KMS-11 (cell line): Measurements from ENCODE around the gene ZAP70.

Experiments used
- H2AFZ ChIP-seq: fragments of 200-600 bp; sonication (generic); 2 replicates; pipeline ENCODE4 v1.6.1; 2016; ENCODE audit warnings: antibody characterized with exemption, mixed run types, low read depth
- H3K27ac ChIP-seq: fragments of 200-600 bp; sonication (generic); 2 replicates; pipeline ENCODE4 v1.6.1; 2016; ENCODE audit warnings: mild to moderate bottlenecking, mixed run types
- H3K27me3 ChIP-seq: fragments of 200-600 bp; sonication (generic); 2 replicates; pipeline ENCODE4 v1.6.1; 2017; ENCODE audit warnings: mild to moderate bottlenecking, low read depth, mixed run types, moderate library complexity; ENCODE audit not compliant: insufficient read depth
- H3K36me3 ChIP-seq: fragments of 200-600 bp; sonication (generic); 2 replicates; pipeline ENCODE4 v1.6.1; 2017; ENCODE audit warnings: mild to moderate bottlenecking, mixed run types; ENCODE audit not compliant: insufficient read depth
- H3K4me1 ChIP-seq: fragments of 200-600 bp; sonication (generic); 2 replicates; pipeline ENCODE4 v1.6.1; 2016; ENCODE audit warnings: mild to moderate bottlenecking, low read depth, mixed run types; ENCODE audit not compliant: poor library complexity, severe bottlenecking
- H3K4me2 ChIP-seq: fragments of 200-600 bp; sonication (generic); 2 replicates; pipeline ENCODE4 v1.7.0; 2016; ENCODE audit warnings: mild to moderate bottlenecking, mixed run types
- H3K4me3 ChIP-seq: fragments of 200-600 bp; sonication (generic); IDR thresholded peaks from 2 replicates; pipeline ENCODE4 v1.6.1; 2017; ENCODE audit warnings: low read depth, low read length, mixed read lengths; ENCODE audit not compliant: insufficient read depth
- H3K79me2 ChIP-seq: fragments of 200-600 bp; sonication (generic); 2 replicates; pipeline ENCODE4 v1.6.1; 2016; ENCODE audit warnings: low read depth, mixed run types; ENCODE audit not compliant: insufficient read depth
- H3K9ac ChIP-seq: fragments of 200-600 bp; sonication (generic); 2 replicates; pipeline ENCODE4 v1.6.1; 2016; ENCODE audit warnings: mild to moderate bottlenecking, mixed run types
- H4K20me1 ChIP-seq: fragments of 200-600 bp; sonication (generic); 2 replicates; pipeline ENCODE4 v1.6.1; 2016; ENCODE audit warnings: mild to moderate bottlenecking, mixed run types; ENCODE audit not compliant: insufficient read depth
- TF ChIP-seq, protein P1 (sequence below): fragments of 200-600 bp; sonication (generic); conservative IDR thresholded peaks from 2 replicates; pipeline ENCODE4 v1.6.1; 2017; ENCODE audit warnings: low read depth, mild to moderate bottlenecking, antibody characterized with exemption, low read length, moderate library complexity, mixed read lengths

Gene ZAP70

DNA sequence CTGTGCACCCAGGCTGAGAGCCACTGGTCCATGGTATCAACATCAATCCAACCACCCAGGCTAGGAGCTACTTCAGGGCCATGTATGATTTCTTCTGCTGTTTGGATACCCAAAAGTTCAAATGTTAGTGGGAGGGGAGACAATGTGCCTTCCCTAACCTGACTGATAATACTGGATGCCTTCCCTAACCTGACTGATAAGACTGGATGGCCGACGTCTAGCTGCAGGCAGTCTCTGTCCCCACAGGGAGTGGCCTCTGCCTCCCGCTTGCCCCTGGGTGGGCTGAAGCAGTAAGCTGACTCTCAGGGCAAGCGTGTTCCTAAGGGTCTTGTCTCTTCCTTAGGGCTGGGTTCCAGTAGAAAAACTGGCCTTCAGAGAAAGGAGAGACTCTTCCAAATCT, 65.8 kb downstream of the ZAP70 start:
- Histone ChIP-seq H3K27ac (no peak overlapping the region), H4K20me1 (no peaks in the 10 kb centered on the region), H3K4me3 (no peak overlapping the region), H3K27me3 (no peaks in the 10 kb centered on the region), H2AFZ (no peak overlapping the region), H3K36me3 (no peaks in the 10 kb centered on the region), H3K9ac (no peak overlapping the region), H3K79me2 (no peaks in the 10 kb centered on the region), H3K4me2 (no peak overlapping the region), H3K4me1 (no peaks in the 10 kb centered on the region)
- TF ChIP-seq, protein P1, sequence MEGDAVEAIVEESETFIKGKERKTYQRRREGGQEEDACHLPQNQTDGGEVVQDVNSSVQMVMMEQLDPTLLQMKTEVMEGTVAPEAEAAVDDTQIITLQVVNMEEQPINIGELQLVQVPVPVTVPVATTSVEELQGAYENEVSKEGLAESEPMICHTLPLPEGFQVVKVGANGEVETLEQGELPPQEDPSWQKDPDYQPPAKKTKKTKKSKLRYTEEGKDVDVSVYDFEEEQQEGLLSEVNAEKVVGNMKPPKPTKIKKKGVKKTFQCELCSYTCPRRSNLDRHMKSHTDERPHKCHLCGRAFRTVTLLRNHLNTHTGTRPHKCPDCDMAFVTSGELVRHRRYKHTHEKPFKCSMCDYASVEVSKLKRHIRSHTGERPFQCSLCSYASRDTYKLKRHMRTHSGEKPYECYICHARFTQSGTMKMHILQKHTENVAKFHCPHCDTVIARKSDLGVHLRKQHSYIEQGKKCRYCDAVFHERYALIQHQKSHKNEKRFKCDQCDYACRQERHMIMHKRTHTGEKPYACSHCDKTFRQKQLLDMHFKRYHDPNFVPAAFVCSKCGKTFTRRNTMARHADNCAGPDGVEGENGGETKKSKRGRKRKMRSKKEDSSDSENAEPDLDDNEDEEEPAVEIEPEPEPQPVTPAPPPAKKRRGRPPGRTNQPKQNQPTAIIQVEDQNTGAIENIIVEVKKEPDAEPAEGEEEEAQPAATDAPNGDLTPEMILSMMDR, result no peak

DNA sequence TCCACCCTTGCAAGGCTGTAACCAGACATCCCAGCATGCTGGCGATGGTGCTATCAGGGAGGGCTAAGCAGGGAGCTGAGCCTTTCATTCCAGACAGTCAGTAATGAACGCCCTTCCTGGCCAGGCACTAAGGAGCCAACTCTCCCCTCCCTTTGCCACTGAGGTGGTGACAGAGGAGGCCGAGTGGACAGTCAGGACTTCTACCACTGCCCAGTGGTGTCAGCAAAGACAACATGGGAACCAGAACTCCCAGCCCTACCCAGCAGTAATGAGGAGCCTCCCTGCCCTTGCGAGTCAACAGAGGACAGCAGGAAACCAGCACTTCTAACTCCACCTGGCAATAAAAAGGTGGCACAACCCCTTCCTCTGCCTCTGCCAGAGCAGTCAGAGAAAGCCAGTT, 68.6 kb downstream of the ZAP70 start:
- Histone ChIP-seq H3K4me3 (no peak overlapping the region), H3K4me2 (no peak overlapping the region), H3K79me2 (no peaks in the 10 kb centered on the region), H3K4me1 (no peaks in the 10 kb centered on the region), H3K36me3 (no peaks in the 10 kb centered on the region), H3K27ac (no peak overlapping the region), H2AFZ (no peak overlapping the region), H4K20me1 (no peaks in the 10 kb centered on the region), H3K9ac (no peak overlapping the region), H3K27me3 (no peaks in the 10 kb centered on the region)
- TF ChIP-seq, protein P1, result no peak

DNA sequence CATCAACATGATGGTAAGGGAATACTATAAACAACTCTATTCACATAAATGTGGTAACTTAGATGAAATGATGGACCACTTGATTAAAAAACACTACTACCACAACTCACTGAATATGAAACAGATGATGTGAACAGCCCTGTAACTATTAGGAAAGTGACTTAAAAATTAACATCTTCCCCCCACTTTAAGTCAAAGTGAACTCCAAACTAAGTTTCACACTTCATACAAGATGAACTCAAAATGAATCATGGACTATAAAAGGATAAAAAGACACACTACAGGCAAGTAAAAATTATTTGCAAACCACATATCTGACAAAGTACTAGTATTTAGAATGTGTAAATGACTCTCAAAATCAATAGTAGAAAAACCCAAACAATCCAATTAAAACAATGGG, 71.6 kb downstream of the ZAP70 start:
- no peak overlapping the region for H3K9ac ChIP-seq
- no peaks in the 10 kb centered on the region for H3K79me2 ChIP-seq
- H2AFZ ChIP-seq, result no peak overlapping the region
- no peaks in the 10 kb centered on the region for H3K36me3 ChIP-seq
- no peaks in the 10 kb centered on the region for H4K20me1 ChIP-seq
- H3K4me1 ChIP-seq, result no peaks in the 10 kb centered on the region
- H3K4me3 ChIP-seq, result no peak overlapping the region
- H3K27me3 ChIP-seq, result no peaks in the 10 kb centered on the region
- no peak overlapping the region for H3K4me2 ChIP-seq
- TF ChIP-seq, protein P1, result no peak
- H3K27ac ChIP-seq, result no peak overlapping the region

DNA sequence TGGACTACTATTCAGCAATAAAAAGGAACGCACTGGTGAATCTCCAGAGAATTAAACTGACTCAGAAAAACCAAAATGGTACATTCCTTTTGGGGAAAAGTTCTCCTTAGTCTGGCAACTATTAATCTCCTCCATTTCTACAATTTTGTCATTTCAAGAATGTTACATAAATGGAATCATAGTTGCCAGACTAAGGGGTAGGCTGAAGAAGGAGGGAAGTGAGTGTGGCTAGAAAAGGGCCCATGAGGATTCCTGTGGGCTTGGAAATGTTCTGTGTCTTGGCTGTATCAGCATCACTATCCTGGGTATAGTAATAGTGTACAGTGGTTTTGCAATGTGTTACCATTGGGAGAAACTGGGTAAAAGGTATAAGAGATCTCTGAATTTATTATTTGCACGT, 72.4 kb downstream of the ZAP70 start:
- Histone ChIP-seq H3K27ac (no peak overlapping the region), H3K4me1 (no peaks in the 10 kb centered on the region), H4K20me1 (no peaks in the 10 kb centered on the region), H3K9ac (no peak overlapping the region), H3K36me3 (no peaks in the 10 kb centered on the region), H3K79me2 (no peaks in the 10 kb centered on the region), H3K4me3 (no peak overlapping the region), H2AFZ (no peak overlapping the region), H3K4me2 (no peak overlapping the region), H3K27me3 (no peaks in the 10 kb centered on the region)
- TF ChIP-seq, protein P1, result no peak
